NCI-H345 treated with DMSO at 0.1 percent for 48 hours (cell line): ENCODE measurements around the gene CPOX.

Source experiments
- DNase-seq: peaks from one replicate; lab custom pipeline; 2025; ENCODE audit not compliant: unreplicated experiment; lab: John Stamatoyannopoulos, UW

Gene CPOX

GRCh38 chr3:98596541-98597500, 3.4 kb upstream of the CPOX start:
- DNase-seq: no peak

DNA sequence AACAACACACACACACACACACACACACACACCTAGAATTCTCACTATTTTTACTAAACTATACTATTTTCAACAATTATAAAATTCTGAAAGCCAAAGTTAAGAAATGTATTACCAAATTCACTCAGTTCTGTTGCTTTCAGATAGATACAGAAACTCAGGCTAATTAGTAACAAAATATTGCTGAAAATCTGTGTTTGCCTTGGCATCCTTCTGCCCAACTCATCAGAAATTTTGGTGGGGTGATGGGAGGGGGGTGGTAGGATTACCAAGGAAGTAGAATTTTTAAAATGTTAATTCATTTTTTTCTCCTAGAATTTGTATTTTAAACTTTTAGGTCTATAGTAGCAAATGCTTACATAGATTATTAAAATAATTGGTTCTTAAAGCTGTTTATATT, 2.7 kb upstream of the CPOX start:
- no peak for DNase-seq

DNA sequence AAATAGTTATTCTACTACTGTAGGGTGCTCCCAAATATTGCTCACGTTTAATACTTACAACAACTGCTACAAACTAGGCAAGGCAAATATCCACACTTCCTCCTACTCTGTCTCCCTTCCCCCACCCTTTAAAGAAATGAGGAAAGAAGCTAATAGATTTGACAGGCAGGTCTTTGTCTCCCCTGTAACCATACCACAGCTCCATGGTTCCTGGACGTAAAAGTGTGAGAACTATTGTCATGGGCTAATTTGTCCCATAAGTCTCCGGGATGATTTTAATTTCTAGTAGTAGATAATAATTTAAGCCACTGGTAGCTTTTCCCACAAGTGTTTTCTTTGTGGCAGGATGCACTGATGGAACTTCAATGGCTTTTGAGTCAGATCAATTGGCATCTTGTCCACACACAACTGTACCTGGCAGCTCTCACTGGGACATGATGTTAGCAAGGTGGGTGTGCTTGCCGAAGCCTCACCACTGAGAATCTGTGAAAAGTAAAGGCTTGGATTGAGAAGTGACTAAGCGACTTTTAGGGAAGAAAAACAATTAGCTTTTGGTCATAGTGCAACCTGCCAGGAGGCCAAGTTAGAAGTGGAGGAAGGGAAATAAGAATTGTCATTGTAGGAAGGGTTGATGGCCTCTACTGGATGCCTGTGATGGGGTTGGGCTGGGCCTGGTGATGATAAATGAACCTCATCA, 1.4 kb upstream of the CPOX start:
- no peak for DNase-seq

GRCh38 chr3:98592345-98592935, 971 bp downstream of the CPOX start:
- no peak for DNase-seq

- DNase-seq: no peak
These were observed 3.9 kb downstream of the CPOX start for GRCh38 chr3:98589331-98590036.

GRCh38 chr3:98588065-98588464, 5.3 kb downstream of the CPOX start:
- DNase-seq: no peak

DNA sequence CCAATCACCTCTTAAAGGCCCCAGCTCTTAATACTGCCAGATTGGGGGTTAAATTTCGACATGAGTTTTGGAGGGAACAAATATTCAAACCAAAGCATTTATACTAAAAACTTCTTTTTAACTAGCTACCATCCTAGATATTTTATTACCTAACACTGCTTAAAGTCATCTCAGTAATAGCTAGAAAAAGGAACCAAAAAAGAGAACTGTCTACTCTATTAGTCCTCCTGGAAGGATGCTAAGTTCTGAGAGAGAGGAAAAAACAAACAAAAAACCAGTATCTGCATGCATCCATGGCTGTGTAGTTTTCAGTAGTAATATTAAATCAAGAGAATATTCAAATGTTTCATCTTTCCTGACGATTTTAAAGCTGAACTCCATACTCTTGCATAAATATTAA, 5.8 kb downstream of the CPOX start:
- DNase-seq: no peak

DNA sequence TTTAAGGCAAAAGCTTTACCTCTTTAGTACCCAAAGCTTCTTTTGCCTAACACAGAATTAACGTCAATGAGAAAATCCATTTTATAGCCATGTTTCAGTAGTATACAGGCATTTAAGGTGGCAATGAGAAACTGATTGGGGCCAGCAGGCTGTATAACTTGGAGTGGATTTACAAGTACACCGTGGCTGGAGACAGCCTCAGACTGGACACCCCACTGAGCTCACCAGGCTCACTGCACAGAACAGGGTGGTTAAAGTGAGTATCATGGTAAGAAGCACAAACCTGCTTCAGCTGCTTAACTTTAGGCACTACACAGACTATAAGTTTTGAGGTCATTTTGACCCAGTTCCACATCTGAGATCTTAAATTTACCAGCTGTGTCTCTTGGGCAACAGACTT, 8.9 kb downstream of the CPOX start:
- DNase-seq: no peak

- DNase-seq: no peak
These were observed 9.6 kb downstream of the CPOX start for GRCh38 chr3:98583766-98584165.

DNA sequence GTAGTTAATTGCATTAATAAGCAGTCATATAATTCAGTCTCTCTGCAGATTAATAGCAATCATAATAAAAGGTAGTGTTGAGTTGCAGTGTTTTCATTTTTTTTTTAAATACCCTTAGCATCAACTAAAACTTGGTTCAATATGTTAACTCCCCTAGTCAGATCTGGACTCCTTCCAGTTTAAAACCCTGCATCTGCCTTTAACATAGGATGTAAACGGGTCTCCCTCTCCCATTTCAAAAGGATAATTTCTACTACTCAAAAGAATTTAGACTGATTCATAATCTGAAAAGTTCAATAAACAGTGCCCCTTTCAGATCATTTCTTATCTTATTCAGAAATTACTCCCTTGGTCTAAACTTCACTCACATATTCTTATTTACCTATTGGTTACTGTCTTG, 11.4 kb downstream of the CPOX start:
- no peak for DNase-seq

DNA sequence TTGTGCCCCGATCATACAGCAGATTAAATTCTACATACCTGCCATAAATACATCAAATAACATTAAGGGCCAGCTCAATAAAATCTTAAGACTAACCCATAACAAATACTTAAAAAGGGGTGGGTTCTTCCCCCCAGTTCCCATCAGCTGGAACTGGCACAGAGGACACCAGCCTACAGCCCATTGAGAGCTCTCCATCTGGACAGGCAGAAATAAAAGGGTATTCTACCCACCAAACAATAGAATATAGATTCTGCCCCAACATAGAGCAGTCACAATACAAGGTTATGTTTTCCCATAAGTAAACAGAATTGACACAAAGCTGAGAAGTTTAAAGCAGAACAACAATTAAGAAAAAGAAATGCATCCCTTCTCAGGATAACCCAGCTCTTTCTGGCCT, 11.9 kb downstream of the CPOX start:
- DNase-seq: no peak

DNA sequence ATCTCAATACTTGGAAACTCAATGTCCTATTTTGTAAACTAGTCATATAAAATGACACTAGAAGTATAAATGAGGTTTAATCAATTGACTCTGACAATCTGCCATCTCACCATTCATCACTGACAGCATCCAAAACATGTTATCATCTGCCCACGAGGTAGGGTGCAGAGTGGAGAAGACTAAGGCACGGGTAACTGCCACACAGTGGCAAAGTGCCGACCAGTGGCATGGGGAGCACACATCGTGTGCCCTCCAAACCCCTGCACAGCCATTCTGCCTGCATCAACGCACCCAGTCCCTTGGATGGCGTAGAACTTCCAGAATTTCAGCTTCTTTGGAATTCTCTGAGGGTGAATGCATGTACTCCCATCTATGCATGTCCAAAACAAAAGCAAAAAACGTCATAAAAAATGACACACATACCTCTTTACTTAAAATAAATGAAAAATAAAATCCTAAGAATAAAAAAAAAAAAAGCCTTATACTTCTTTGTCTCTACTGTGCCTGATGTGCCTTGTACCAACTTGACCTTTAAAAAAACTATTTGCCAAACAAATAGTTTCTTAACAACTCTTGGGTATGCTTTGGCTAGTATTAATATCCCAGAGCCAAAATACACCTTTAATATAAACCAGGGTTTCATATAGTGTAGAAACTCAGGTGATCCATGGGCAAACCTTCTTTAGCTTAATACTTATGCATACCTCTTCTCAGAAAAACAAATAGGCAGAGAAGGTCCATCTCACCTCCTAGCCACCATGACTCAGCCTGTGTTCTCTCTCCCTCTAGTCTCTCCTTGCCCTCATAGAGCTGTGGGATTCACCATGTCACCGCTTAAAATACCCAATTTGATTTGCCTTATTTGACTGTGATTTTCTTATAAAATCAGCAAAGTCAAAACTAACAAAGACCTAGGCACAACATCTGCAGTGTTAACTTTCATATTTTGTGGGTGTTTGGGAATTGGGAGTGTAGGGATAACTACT, 12.7 kb downstream of the CPOX start:
- DNase-seq: no peak

DNA sequence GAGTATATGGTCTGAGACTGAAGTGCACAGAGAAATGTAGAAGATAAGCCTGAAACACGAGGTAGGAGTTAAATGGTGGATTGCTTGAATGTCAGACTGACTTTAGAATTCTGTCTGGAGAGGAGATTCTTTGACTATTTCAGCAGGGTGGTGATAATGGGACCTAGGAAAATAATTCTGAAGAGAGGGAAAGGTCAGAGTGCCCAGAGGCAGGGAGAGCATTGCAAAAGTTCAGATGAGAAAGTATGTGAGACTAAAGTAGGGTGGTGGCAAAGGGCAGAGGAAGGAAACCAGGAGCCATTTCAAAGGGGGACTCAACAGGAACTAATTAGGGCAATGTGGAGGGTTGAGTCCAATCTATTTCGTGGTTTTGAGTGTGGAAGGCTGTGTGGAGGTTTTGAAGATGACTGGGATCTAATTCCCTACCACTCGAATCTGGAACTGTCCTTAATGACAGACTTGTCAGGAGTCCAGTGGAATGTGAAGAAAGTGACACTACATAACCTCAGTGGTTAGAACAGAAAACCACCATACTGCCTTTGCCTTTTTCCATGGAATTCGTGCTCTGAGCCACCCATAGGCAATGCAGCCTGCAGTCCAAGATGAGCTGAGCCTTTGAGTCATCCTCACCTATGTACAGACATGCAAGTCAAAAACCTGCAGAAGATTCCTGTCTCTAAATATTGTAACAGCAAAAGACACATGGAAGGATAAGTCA, 16.1 kb downstream of the CPOX start:
- no peak for DNase-seq

GRCh38 chr3:98574132-98574531, 19.3 kb downstream of the CPOX start:
- no peak for DNase-seq

- DNase-seq: no peak
These were observed 20.2 kb downstream of the CPOX start for GRCh38 chr3:98573181-98573728.

GRCh38 chr3:98568402-98568801, 25.0 kb downstream of the CPOX start:
- no peak for DNase-seq

DNA sequence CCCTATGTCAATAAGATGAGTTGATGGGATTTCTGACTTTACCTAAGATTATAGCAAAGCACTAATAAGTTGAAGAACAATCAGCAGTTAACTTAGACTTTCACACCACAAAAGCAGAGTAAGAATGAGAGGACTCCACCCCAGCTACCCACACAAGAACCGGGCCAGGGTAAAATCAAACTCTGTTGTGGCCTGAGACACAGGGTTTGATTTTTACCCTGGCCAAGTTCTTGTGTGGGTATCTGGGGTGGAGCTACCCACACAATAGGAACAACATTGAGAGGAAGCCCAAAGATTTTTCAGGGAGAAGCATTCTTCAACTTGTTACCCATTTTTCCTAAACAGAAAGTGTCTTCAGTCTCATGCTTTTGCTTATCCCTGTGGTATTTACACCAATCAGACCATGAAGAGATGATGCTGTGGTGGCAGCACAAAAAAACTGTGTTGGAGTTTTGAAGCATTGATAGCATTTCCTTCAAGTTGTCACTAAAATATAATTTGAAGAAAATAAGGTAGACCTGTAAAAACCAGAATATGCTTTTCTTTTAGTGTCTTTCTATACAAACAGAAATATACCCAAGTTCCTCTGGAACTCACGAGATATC, 25.6 kb downstream of the CPOX start:
- DNase-seq: no peak

- DNase-seq: no peak
These were observed 27.6 kb downstream of the CPOX start for GRCh38 chr3:98565843-98566242.

GRCh38 chr3:98565237-98565643, 28.2 kb downstream of the CPOX start:
- DNase-seq: no peak
